ENCODE results near the gene LMX1B.

Gene LMX1B

DNA sequence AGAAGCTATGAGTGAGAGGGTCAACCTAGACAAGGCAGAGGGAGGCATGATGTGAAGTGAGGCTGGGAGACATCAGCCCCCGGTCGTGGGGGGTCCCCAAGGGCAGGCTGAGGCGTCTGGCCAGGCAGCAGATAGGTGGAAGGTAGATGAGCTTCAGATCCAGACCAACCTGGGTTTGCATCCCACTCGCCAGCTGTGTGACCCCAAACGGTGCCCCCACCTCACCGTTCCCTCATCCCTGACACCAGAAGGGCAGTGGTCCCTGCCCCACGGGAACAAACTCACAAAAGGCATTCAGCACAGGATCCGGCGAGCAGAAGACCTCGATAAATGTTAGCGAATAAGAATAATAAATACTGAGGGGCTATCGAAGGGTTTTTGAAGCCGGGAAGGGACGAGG is 27.5 kb upstream of the LMX1B start:
- no peaks in the 10 kb centered on the region for H3K36me3 ChIP-seq (ENCODE audit: control insufficient read depth, insufficient read depth, low read length)
- no peaks in the 10 kb centered on the region for H3K27me3 ChIP-seq (ENCODE audit: control insufficient read depth, insufficient read depth, low read length)
- H3K27ac ChIP-seq (ENCODE audit: low read length), result no peak overlapping the region
- no peak for DNase-seq (ENCODE audit: low read depth, low spot score)
- H3K9me3 ChIP-seq (ENCODE audit: control insufficient read depth, insufficient read depth, low read length), result no peaks in the 10 kb centered on the region
- no peak overlapping the region for H3K4me3 ChIP-seq (ENCODE audit: low read length)
- WGBS (ENCODE audit: insufficient coverage, insufficient read length), result no CpG with 5 or more reads among the region's 14 CpGs
- H3K4me1 ChIP-seq (ENCODE audit: control insufficient read depth, insufficient read depth, low read length), result no peaks in the 10 kb centered on the region

DNA sequence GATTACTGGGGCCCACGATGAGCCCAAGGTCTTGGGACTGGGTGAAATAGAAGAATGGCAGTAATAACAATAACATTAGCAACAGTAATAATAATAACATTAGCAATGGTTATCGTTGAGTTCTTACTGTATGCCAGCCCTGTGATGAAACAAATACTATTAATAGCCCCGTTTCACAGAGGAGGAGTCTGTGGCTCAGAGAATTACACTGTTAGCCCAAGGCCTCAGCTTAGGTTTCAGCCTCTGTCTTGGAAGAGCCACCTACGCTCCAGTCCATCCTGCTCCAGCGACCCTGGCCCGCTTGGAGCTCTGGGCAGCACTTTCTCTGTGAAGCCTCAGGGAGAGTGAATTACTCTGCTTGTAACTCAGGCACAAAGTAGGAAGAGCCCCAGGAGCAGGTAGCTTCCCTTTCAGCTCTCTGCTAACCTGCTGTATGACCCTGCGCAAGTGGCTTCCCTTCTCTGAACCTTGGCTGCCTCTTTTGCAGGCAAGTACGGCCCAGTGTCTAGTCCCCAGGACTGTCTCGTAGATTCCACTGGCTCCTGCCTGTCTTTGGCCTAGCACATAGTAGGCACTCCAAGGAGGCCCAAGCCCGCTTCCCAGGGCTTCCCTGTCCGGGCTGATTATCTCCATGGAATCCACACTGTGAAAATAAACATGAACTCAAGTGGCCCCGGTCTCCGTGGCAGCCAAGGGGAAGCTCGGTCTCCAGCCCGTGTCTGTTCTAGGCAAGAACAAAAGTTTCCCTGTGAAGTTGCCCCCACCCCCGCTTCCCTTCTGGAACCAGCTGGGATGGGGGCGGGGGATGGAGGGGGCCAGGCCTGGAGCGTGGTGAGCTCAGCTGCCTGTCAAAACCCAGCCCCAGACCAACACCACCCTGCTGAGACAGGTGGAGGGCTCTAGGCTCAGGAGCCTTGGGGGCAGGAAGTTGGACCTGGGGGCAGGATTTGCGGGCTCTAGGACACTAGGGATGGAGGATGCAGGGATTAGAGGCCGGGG is 26.2 kb upstream of the LMX1B start:
- Histone ChIP-seq H3K4me3 (ENCODE audit: low read length) (no peak overlapping the region), H3K9me3 (ENCODE audit: control insufficient read depth, insufficient read depth, low read length) (no peaks in the 10 kb centered on the region), H3K27ac (ENCODE audit: low read length) (no peak overlapping the region), H3K27me3 (ENCODE audit: control insufficient read depth, insufficient read depth, low read length) (no peaks in the 10 kb centered on the region), H3K4me1 (ENCODE audit: control insufficient read depth, insufficient read depth, low read length) (no peaks in the 10 kb centered on the region), H3K36me3 (ENCODE audit: control insufficient read depth, insufficient read depth, low read length) (no peaks in the 10 kb centered on the region)
- no peak for DNase-seq (ENCODE audit: low read depth, low spot score)
- WGBS (ENCODE audit: insufficient coverage, insufficient read length), result no CpG with 5 or more reads among the region's 20 CpGs

DNA sequence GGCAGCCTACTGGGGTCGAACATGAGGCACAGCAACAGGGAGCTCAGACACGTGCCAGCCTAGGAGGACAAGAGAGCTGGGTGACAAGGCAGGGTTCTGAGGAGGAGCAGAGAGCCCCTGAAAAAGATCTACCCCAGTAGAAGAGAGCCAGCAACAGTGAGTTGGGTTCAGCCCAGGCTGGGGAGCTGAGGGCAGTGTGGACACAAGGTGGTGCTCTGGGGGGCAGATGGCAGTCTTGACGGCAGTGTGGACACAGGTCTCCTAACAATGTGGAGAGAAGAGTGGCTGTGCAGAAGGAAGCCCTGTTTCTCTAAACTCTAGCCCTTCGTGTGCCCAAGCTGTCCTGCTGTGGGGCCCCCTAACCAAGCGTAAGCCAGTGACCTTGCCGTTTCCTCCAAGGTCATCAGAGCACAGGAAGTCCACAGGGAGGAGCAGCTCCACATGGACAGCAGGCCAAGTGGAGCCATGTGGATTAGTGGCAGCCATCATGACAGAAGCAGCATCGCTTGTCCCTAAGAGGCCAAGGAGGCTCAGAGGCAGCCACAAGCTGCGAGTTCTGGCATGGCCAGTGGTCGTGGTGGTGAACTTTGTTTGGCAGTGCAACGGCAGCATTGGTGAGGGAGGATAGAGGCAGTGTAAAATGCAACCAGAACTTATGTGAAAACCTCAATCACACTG is 25.1 kb upstream of the LMX1B start:
- H3K36me3 ChIP-seq (ENCODE audit: control insufficient read depth, insufficient read depth, low read length), result no peaks in the 10 kb centered on the region
- no peak overlapping the region for H3K27ac ChIP-seq (ENCODE audit: low read length)
- H3K27me3 ChIP-seq (ENCODE audit: control insufficient read depth, insufficient read depth, low read length), result no peaks in the 10 kb centered on the region
- no peaks in the 10 kb centered on the region for H3K4me1 ChIP-seq (ENCODE audit: control insufficient read depth, insufficient read depth, low read length)
- H3K9me3 ChIP-seq (ENCODE audit: control insufficient read depth, insufficient read depth, low read length), result no peaks in the 10 kb centered on the region
- WGBS (ENCODE audit: insufficient coverage, insufficient read length), result no CpG with 5 or more reads among the region's 10 CpGs
- no peak for DNase-seq (ENCODE audit: low read depth, low spot score)
- H3K4me3 ChIP-seq (ENCODE audit: low read length), result no peak overlapping the region

DNA sequence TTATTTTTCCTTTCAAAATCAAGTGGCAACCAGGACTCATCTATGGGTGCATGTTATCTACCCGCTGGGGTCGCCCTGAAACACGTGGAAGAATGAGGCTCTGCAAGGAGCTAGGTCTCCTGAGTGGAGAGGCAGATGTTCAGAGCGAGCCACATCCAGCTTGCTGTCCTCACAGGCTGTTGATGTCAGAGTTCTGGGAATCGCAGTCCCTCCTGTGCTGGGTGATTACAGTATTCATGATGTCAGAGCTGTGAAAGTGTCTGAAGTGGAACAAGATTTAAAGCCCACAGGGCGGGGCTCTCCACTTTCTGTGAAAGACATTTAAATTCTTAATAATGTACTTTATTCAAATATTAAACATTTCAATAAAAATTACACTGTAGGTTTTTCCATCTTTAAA is 24.4 kb upstream of the LMX1B start:
- Histone ChIP-seq H3K27ac (ENCODE audit: low read length) (no peak overlapping the region), H3K4me3 (ENCODE audit: low read length) (no peak overlapping the region), H3K27me3 (ENCODE audit: control insufficient read depth, insufficient read depth, low read length) (no peaks in the 10 kb centered on the region), H3K9me3 (ENCODE audit: control insufficient read depth, insufficient read depth, low read length) (no peaks in the 10 kb centered on the region), H3K4me1 (ENCODE audit: control insufficient read depth, insufficient read depth, low read length) (no peaks in the 10 kb centered on the region), H3K36me3 (ENCODE audit: control insufficient read depth, insufficient read depth, low read length) (no peaks in the 10 kb centered on the region)
- no peak for DNase-seq (ENCODE audit: low read depth, low spot score)
- WGBS (ENCODE audit: insufficient coverage, insufficient read length), result no CpG with 5 or more reads among the region's 6 CpGs

DNA sequence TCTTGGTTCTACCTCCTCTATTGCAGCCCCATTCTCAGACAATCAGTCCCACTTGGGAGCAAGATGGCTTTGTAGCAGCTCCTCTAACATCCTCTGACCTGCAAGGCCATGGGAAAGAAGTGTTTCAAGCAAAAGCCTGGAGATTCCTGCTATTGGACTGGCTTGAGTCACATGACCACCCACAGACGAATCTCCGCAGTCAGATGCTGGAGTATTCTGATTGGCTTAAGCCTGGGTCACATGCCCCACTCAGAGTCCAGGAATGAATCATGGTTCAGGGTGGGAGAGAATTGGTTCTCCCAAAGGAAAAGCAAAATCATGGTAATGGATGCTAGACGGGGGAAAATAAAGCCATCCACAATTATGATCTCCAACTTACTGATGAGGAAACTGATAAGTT is 22.6 kb upstream of the LMX1B start:
- DNase-seq (ENCODE audit: low read depth, low spot score), result no peak
- H3K27me3 ChIP-seq (ENCODE audit: control insufficient read depth, insufficient read depth, low read length), result no peaks in the 10 kb centered on the region
- H3K9me3 ChIP-seq (ENCODE audit: control insufficient read depth, insufficient read depth, low read length), result no peaks in the 10 kb centered on the region
- no CpG with 5 or more reads among the region's 3 CpGs for WGBS (ENCODE audit: insufficient coverage, insufficient read length)
- H3K36me3 ChIP-seq (ENCODE audit: control insufficient read depth, insufficient read depth, low read length), result no peaks in the 10 kb centered on the region
- no peak overlapping the region for H3K27ac ChIP-seq (ENCODE audit: low read length)
- H3K4me1 ChIP-seq (ENCODE audit: control insufficient read depth, insufficient read depth, low read length), result no peaks in the 10 kb centered on the region
- no peak overlapping the region for H3K4me3 ChIP-seq (ENCODE audit: low read length)

DNA sequence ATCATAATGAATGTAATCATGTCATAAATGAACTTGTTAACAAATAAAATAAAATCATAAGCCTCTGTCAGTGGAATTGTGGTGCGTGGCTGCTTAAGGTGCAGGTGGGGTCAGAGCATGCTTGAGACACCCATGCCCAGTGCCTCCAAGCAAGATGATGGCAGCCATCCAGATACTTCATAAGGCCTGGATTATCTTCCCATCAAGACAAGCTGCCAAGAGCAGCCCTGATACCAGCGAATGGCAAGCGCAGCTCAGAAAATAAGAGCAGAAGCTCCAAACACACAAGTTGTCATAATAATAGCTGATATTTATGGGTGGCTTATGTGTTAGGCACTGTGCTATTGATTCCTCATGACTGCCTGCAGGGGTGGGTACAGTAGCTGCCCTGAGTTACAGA is 21.8 kb upstream of the LMX1B start:
- no peak for DNase-seq (ENCODE audit: low read depth, low spot score)
- H3K36me3 ChIP-seq (ENCODE audit: control insufficient read depth, insufficient read depth, low read length), result no peaks in the 10 kb centered on the region
- no peak overlapping the region for H3K4me3 ChIP-seq (ENCODE audit: low read length)
- WGBS (ENCODE audit: insufficient coverage, insufficient read length), result no CpG with 5 or more reads among the region's 3 CpGs
- H3K9me3 ChIP-seq (ENCODE audit: control insufficient read depth, insufficient read depth, low read length), result no peaks in the 10 kb centered on the region
- no peak overlapping the region for H3K27ac ChIP-seq (ENCODE audit: low read length)
- H3K27me3 ChIP-seq (ENCODE audit: control insufficient read depth, insufficient read depth, low read length), result no peaks in the 10 kb centered on the region
- H3K4me1 ChIP-seq (ENCODE audit: control insufficient read depth, insufficient read depth, low read length), result no peaks in the 10 kb centered on the region

DNA sequence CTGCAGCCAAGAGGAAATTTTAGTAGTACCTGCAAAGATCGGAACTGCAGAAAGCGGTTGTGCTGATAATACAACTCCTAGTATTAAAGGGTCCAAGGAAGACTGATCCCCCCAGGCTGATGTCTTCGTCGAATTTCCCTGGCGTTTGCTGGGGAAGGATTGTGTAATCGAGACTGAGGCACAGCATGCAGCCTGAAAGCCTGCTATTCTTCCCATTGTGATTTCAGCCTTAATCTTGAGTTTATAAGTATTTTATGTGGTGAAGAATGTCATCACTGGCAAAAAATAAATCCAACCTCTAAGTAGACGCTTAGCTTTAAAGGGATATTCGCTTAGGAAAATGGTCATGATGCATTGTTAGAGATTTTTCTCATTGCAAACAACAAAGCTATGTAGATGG is 21.3 kb upstream of the LMX1B start:
- Histone ChIP-seq H3K36me3 (ENCODE audit: control insufficient read depth, insufficient read depth, low read length) (no peaks in the 10 kb centered on the region), H3K4me3 (ENCODE audit: low read length) (no peak overlapping the region), H3K27me3 (ENCODE audit: control insufficient read depth, insufficient read depth, low read length) (no peaks in the 10 kb centered on the region), H3K4me1 (ENCODE audit: control insufficient read depth, insufficient read depth, low read length) (no peaks in the 10 kb centered on the region), H3K9me3 (ENCODE audit: control insufficient read depth, insufficient read depth, low read length) (no peaks in the 10 kb centered on the region), H3K27ac (ENCODE audit: low read length) (no peak overlapping the region)
- WGBS (ENCODE audit: insufficient coverage, insufficient read length), result no CpG with 5 or more reads among the region's 8 CpGs
- DNase-seq (ENCODE audit: low read depth, low spot score), result no peak

DNA sequence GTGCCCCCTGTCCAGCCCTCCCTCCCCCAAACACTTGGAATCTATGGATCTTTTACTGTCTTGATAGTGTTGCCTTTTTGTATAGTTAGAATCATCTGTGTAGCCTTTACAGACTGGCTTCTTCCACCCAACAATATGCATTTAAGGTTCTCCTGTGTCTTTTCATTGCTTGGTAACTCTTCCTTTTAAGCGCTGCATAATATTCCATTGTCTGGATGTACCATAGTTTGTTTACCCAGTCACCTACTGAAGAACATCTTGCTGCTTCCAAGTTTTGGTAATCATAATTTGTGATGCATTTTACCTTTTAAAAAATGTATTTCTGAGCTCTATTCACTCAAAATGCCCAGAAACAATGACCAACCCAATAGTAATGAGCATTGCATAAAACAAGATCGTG is 17.7 kb upstream of the LMX1B start:
- DNase-seq (ENCODE audit: low read depth, low spot score), result no peak

DNA sequence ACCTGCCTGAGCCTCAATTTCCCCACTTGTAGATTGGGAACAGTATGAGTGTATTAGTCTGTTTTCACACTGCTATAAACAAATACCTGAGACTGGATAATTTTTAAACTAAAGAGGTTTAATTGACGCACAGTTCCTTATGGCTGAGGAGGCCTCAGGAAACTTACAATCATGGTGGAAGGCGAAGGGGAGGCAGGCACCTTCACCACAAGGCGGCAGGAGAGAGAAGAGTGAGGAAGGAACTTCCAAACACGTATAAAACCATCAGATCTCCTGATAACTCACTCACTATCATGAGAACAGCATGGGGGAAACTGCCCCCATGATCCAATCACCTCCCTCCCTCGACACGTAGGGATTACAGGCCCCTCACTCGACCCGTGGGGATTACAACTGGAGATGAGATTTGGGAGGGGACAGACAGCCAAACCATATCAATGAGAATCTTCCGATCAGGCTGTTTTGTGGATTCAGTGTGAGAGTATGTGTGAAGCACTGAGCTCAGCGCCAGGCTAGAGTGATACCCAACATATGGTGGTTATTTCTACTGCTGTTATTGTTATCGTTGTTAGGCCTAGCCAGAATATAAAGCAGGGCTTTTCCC is 14.6 kb upstream of the LMX1B start:
- DNase-seq (ENCODE audit: low read depth, low spot score), result no peak
- no CpG with 5 or more reads among the region's 11 CpGs for WGBS (ENCODE audit: insufficient coverage, insufficient read length)
- Histone ChIP-seq H3K4me3 (ENCODE audit: low read length) (no peak overlapping the region), H3K4me1 (ENCODE audit: control insufficient read depth, insufficient read depth, low read length) (no peaks in the 10 kb centered on the region), H3K27me3 (ENCODE audit: control insufficient read depth, insufficient read depth, low read length) (no peaks in the 10 kb centered on the region), H3K27ac (ENCODE audit: low read length) (no peak overlapping the region), H3K36me3 (ENCODE audit: control insufficient read depth, insufficient read depth, low read length) (no peaks in the 10 kb centered on the region), H3K9me3 (ENCODE audit: control insufficient read depth, insufficient read depth, low read length) (no peaks in the 10 kb centered on the region)

More for the DNA sequence above, 17.7 kb upstream of the LMX1B start:
- Histone ChIP-seq H3K27ac (ENCODE audit: low read length) (no peak overlapping the region), H3K36me3 (ENCODE audit: control insufficient read depth, insufficient read depth, low read length) (no peaks in the 10 kb centered on the region), H3K27me3 (ENCODE audit: control insufficient read depth, insufficient read depth, low read length) (no peaks in the 10 kb centered on the region), H3K4me1 (ENCODE audit: control insufficient read depth, insufficient read depth, low read length) (no peaks in the 10 kb centered on the region), H3K4me3 (ENCODE audit: low read length) (no peak overlapping the region), H3K9me3 (ENCODE audit: control insufficient read depth, insufficient read depth, low read length) (no peaks in the 10 kb centered on the region)
- no CpG with 5 or more reads among the region's 2 CpGs for WGBS (ENCODE audit: insufficient coverage, insufficient read length)

All from iPS DF 6.9 (cell line).